ENCODE data around the gene CDH22.

CDH22 gene

DNA sequence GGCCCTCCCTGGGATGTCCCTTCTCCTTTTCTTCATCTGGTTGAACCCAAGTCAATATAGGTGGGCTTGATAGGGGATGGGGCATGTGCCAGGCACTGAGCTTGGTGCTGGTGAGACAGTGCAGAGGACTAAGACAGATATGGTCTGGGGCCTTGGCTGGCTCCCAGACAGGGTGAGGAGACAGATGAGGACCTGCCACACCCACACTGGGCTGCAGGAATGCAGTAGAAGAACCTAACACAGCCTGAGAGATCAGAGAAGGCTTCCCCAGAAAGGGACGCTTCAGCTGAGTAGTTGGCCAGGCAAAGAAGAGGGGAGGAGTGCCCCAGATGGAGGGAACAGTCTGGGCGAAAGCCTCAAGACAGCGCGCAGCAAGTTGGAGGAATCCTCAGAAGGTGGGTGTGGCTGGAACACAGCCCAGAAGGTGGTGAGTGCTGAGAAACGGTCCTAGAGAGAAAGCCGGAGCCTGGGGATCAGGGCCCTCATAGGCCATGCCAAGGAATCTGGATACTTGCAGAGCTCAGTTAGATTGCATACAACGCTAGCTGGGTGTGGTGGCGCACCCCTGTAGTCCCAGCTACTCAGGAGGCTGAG lies 163.8 kb downstream of the CDH22 start:
- no peak for DNase-seq (ENCODE audit: low read depth in 2 of 2)

DNA sequence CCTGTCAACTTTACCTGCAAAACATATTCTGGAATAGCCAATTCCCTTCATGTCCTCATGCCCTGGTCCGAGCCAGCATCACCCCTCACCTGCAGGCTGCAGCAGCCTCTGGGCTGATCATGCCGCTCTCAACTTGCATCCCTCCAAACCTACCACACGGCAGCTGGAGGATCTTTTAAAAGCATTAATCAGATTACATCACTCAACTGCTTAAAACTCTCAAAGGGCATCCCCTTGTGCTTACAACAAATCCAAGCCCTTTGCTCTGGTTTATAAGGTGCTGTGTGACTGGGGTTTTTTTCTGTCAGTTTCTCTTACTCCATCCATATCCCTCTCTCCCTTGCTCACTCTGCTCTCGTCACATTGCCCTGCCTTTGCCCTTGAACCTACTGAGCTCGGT lies 166.2 kb downstream of the CDH22 start:
- no peak for DNase-seq (ENCODE audit: low read depth in 2 of 2)

DNA sequence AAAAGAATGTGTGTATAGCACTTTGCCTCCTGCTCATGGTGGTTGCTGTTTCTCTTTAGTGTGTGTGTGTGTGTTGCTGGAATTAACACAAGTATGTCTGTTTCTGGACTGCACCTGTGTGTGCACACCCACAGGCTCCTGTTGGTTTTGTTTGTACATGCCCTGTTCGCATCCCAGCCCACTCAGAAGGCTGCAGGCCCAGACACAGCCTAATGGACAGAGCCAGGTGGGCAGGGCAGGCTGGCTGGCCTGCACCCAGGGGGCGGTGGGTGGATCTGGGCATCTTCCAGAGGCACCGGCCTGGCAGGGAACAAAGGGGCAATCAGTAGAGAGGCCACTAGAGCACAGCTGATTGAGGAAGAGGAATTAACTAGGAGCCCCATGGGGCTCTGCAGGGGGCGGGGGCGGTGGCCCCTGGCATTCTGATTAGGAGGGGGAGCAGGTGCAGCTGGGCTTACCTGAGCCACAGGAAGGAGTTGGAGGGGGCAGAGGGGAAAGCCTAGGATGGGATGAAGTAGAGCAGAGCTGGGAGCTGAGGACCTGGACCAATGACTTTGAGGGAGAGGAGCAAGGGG lies 168.3 kb downstream of the CDH22 start:
- no peak for DNase-seq (ENCODE audit: low read depth in 2 of 2)

DNA sequence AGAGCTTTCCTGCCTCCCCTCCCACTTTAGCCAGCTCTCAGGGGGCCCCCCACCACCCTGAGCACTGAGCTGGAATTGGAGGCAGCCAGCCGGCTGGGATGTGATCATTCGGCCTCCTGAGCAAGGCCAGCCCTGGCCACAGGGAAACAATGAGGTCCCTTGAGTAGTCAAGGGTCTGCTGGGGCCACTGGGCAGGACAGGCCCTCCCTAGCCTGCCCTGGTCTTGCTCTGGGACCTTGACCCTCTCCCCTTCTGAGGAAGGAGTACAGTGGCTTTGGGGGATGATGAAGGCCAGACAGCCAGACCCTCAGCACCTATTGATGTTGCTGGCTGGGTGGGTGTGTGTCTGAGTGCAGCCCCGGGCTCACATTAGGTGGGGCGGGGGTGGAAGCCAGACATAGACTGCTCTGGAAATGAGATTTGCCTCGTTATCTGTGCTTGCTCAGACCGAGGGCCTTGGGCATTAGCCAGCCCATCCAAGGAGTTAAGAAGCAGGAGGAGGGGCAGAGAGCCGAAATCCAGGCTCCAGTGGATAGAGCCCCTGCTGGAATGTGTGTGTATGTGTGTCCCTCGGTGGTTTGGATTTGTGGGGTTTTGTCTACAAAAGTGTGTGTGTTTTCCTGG lies 168.9 kb downstream of the CDH22 start:
- DNase-seq (ENCODE audit: low read depth in 2 of 2), result no peak

DNA sequence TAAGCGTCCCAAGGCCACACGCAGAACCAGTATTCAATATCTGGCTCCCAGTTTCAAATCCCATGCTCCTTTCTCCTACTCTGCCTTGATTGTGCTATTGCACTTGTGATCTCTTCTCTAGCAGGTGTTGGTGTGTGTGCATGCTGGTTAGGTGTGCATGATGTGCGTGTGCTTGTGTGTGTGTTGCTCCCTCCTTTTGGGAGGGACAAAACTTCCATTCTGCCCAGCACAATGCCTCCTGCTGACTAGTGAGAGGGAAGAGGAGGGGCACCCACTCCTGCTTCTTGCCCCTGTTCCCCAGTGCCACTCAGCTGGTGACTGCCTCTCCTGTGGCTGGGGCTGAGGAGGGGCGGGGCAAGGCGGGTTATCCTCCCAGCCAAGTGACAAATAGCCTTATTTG lies 170.5 kb downstream of the CDH22 start:
- DNase-seq (ENCODE audit: low read depth in 2 of 2), result no peak

DNA sequence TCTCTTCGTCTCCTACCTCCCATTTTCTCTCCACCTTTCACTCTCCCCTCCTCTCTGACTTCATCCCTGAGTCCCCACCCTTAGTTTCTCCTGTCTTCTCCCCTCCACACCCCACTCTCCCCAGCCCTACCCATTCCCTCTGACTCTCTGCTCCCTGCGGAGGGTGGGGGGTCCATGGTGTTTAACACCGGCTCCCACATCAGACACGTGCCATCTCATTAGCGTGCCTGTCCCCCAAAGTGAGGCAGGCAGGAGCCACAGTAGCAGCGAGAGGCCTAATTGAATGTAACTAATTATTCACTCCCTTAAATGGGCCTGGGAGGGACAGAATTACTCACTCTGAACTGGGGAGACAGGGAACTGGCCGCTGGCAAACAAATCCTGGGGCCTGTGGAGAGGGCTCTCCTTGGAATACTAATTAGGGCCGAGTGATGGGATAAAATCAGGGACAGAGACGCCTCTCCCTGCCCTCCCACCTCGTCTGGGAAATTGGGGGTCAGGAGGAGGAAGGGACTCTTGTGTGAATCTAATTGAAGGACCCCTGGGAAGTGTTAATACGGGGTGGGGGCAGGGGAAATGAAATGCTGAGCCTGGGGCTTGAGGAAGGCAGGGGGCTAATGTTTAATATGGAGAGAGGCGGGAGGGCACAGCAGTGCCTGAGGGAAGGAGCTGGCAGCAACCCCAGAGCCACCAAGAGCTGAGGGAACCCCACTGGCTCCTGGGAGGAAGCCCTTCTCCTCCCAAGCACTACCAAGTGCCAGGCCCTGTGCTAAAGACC lies 172.3 kb downstream of the CDH22 start:
- no peak for DNase-seq (ENCODE audit: low read depth in 2 of 2)

DNA sequence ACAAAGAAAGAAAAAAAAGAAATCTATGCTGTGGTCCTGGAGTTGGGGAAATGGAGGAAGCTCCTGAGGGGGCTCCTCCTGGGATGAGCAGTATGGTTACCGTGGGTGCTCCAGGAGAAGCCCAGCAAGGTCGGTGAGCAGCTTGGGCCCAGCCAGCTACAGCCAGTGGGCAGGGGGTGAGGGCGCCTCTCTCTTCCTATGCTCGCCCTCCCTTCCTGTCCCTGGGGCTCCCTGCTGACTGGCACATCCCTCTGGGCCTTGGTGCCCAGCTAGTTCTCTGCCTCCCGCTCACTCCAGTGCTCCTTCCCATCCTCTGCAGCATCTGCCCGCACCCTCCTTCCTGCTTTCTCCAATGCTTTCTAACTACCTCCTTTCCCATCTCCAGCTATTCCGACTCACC lies 173.6 kb downstream of the CDH22 start:
- no peak for DNase-seq (ENCODE audit: low read depth in 2 of 2)

DNA sequence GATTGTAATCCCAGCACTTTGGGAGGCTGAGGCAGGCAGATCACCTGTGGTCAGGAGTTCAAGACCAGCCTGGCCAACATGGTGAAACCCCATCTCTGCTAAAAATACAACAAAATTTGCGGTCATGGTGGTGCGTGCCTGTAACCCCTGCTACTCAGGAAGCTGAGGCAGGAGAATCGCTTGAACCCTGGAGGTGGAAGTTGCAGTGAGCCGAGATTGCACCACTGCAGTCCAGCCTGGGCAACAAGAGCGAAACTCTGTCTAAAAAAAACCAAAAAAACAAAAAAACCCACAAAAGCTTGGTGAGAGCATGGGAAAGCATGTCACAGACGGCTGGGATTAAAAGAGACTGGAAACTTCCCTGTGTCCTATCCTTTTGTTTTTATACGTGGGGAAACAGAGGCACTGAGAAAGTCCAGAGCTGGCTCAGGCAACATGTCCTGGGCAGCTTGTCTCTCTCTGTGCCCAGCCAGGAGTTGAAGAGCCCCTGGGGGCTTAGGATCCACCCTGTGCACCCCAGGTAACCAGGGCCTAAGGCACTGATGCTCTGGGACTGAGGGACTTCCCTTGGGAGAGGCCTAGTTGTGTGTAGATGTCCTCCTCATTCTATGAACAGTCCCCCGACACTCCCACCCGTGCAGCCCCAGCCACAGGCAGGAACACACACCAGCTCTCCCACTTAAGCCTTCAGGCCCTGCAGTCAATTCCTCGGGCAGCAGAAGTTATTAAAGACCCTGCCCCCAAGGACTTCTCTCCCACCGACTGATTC lies 174.2 kb downstream of the CDH22 start:
- no peak for DNase-seq (ENCODE audit: low read depth in 2 of 2)

DNA sequence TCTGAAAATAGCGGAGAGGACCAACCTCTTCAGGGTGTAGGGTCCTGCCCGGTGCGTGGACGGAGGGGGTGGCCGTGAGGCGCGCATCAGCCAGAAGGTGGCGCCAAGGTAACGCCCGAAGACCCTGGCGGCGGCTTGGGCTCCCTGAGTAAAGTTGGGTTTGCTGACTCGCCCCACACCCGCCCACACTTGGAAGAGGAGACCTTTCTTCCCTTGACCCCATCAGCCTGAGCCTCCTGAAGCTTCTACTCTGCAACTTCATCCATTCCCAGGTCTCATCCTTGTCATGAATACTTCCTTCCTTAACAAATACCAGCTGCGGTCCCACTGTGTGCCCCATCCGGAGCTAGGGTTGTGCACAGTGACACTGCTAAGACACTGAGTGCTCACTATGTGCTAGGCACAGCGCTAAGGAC lies 175.6 kb downstream of the CDH22 start:
- DNase-seq (ENCODE audit: low read depth in 2 of 2), result peak; percentile 12 to 19

DNA sequence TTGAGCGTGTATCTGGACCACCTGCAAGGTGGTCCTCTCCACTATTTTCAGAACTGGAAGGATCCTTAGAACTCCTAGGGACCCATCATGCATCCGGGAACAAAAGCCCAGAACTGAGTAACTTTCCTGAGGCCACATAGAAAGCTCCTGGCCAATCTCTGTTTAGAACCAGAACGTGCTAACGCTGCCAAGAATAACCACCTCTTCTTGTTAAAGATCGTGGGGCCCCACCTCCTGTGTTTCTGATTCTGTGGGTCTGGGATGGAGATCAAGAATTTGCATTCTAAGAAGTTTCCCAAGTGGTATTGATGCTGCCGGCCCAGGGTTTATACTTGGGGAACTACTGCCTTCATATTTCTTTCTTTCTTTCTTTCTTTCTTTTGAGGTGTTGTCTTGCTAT lies 176.9 kb downstream of the CDH22 start:
- no peak for DNase-seq (ENCODE audit: low read depth in 2 of 2)

DNA sequence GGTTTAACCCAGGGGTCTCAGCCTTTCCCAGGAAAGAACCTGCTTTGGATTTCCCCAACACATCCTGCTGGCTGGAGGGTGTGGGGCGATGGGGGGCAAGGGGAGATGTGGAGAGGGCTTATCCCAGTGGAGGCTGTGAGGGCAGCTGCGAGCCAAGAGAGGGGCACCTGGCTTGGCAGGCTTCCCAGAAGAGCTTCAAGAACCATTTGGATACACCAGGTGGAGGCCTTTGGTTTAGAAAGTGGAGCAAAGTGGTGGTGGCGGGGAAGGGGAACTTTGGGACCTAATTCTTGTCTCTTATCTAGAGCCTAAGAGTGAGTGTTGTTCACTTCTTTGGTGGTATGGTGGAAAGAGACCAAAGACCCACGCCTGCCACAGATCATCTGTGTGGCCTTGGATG lies 177.8 kb downstream of the CDH22 start:
- DNase-seq (ENCODE audit: low read depth in 2 of 2), result no peak

DNA sequence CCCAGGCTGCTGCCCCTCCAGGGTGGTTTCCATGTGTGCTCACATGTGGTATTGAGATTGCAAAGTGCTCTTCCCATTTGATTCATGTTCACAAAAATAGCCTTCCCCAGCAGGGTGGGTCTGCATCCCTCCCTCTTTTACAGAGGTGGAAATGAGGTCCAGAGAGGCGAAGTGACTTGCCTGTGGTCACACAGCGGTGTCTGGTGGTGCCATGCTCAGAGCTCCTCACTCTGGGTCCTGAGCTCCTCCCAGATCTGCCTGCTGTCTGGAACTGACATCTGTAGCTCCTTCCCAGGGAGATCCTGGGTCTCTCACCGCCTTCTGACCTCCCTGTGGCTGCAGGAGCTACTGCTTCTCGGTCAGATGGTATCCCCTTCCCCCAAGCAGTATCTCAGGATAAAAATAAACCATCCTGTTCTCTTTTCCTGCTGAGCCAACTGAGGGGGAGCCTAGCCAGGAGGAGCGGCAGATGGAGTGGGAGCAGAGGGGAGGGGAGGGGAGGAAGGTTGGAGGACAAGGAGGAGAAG lies 178.3 kb downstream of the CDH22 start:
- DNase-seq (ENCODE audit: low read depth in 2 of 2), result no peak

DNA sequence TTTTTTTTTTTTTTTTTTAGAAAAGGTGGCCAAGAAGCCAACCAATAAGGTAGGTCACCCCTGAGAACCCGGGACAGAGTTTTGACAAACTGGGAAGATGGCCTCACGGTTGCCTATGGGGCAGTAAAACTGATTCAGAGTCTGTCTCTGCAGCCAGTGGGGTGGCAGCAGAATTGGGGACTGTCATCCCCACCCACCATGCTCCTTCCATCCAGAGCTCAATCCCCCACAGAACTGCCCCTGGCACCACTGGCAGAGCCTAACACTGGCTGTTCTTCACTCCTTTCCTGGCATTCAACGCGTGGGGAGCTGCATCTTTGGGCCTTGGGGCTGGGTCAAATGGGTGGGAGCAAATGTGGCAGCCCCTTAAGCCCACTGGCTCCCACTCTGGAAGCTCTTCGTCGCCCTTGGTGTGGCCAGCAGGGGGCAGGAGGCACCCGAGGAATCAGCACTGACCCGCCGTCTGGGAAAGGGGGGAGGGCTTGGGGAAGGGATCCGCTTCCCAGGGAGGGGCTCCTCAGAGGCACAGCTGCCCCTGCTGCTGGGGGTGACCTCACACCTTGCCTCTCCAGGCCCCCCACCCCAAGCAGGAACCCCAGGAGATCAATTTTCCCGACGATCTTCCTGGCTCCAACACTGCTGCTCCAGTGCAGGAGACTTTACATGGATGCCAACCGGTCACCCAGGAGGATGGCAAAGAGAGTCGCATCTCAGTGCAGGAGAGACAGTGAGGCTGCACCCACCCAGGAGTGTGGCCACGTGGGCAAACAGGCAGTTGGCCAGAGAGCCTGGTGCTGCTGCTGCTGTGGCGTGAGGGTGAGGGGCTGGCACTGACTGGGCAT lies 179.8 kb downstream of the CDH22 start:
- DNase-seq (ENCODE audit: low read depth in 2 of 2), result no peak

DNA sequence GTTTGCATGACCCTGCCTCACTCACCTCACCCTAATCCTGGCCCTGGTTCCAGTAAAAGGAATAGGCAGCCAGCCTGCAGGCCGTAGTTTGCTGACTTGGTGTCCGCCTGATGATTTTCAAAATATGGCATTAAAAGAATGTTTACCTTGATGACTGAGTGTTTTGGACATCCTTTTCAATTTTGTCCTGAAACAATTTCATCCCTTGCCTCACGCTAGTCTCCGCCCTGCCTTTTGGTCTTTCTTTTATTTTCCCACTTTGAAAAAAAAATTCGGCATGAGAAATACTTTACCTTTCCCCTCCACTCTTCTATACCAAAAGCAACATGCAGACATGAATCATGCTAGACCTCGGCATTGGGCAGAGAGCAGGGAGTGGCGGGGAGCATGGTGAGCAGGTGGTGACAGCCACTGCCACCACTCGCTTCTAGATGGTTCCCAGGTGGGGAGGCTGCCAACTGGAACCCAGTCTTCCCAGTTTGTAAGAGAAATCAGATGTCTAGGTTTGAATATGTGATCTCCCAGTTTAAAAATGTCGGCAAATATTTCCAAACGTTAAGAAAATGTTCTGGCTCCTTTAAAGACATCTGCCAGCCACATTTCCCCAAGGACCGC lies 180.8 kb downstream of the CDH22 start:
- DNase-seq (ENCODE audit: low read depth in 2 of 2), result no peak

DNA sequence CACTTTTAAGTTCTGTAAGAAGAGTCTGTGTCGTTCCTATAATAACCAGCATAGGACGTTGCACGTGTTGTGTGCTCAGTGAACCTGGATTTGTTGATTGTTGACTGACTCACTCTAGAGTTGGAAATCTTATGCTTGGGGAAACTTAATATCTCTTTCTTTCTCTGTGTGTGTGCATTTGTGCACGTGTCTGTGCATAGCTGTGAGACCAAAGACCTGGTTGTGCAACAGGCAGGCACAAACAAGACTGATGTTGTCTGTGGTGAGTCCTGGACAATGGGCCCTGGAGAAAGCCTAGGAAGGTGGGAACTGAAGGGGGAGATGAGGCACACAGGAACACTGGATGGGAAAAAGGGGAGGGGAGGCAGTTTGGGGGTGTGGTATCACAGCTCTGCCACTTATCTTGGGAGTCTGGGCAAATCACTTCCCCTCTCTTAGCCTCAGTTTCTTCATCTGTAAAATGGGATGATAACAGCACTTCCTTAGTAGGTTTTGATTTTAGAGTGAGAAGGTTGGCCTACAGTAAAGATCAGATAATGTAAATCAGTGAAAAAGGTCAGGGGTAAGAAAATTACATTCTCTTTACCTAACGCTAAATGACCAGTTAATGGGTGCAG lies 181.8 kb downstream of the CDH22 start:
- DNase-seq (ENCODE audit: low read depth in 2 of 2), result no peak
